ENCODE data around the gene AUP1.

DNA sequence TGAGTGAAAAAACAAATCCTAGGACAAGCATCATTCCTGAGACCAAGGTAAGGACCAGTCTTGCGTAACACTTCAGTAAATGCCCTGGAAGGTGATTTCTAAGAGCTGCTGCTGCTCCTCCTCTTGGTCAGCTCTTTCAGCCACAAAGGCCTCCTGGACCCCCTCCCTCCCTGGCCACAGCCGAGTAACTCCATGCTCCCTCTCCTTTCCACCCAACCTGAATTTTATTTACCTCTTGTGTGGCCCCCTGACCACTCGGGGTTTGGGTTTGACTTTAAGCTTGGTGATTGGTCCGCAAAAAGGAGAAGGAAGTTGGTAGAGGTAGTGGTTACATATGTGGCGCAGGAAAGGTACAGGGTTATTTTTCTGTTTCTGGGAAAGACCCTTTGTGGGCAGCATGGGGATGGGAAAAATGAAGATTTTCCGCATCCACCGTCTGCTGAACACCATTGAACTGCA lies 9.4 kb upstream of the AUP1 start:
- TF ChIP-seq, protein P1, sequence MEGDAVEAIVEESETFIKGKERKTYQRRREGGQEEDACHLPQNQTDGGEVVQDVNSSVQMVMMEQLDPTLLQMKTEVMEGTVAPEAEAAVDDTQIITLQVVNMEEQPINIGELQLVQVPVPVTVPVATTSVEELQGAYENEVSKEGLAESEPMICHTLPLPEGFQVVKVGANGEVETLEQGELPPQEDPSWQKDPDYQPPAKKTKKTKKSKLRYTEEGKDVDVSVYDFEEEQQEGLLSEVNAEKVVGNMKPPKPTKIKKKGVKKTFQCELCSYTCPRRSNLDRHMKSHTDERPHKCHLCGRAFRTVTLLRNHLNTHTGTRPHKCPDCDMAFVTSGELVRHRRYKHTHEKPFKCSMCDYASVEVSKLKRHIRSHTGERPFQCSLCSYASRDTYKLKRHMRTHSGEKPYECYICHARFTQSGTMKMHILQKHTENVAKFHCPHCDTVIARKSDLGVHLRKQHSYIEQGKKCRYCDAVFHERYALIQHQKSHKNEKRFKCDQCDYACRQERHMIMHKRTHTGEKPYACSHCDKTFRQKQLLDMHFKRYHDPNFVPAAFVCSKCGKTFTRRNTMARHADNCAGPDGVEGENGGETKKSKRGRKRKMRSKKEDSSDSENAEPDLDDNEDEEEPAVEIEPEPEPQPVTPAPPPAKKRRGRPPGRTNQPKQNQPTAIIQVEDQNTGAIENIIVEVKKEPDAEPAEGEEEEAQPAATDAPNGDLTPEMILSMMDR (IDR thresholded peaks at IDR 0.05), result no peak
- TF ChIP-seq EP300 (IDR thresholded peaks at IDR 0.05), result no peak
- TF ChIP-seq POLR2A (IDR thresholded peaks at IDR 0.05), result no peak
